Measurements from ENCODE around the gene L1CAM.

Gene L1CAM

GRCh38 chrX:153901753-153902140, 15.8 kb upstream of the L1CAM start:
- DNase-seq, result no peak

- DNase-seq, result peak; percentile 88
These were observed 15.1 kb upstream of the L1CAM start for GRCh38 chrX:153900831-153901752.

GRCh38 chrX:153897899-153898298, 11.9 kb upstream of the L1CAM start:
- peak; percentile 85 for DNase-seq

GRCh38 chrX:153889123-153889522, 3.1 kb upstream of the L1CAM start:
- no peak for DNase-seq

GRCh38 chrX:153888344-153888743, 2.4 kb upstream of the L1CAM start:
- DNase-seq, result no peak

DNA sequence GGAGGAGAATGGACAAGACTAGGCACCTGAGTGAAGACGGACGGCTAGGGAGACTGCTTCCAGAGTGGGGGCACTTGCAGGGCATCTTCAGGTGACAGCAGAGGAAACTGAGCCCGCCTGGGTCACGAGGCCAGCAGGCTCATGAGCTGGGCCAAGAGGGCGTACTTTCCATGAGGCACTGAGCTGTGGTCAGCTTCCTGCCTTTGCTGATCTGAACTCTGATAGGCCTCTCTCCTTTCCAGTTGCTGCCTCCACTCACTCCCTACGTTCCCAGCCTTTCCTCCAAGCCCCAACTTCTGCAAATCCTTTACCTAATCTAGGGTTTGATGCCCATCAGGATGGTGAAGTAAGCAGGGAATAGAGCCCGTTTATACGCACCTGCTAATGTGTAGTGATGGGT, 1.4 kb upstream of the L1CAM start:
- no peak for DNase-seq

DNA sequence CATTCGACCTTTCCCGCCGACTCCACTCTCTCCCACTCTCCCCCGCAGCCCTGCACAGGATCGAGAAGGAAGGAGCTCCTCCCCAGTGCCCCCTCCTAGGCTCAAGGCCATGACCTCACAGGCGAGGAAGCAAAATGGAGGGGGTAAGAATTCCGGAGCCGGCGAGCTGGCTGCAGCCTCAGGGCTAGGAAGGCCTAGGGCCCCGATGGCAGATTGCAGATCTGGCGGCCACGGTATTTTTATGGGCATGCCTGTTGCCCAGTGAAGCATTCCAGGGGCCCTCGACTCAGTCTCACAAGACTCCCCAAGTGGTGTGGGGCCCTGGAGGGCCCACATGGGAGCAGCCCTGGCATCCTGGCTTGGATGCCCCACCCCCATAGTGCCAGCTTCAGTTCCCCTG, 942 bp upstream of the L1CAM start:
- DNase-seq, result no peak

- peak; percentile 49 for DNase-seq
These were observed 675 bp downstream of the L1CAM start for GRCh38 chrX:153885208-153885787.

GRCh38 chrX:153884590-153884989, 1.4 kb downstream of the L1CAM start:
- peak; percentile 74 for DNase-seq

DNA sequence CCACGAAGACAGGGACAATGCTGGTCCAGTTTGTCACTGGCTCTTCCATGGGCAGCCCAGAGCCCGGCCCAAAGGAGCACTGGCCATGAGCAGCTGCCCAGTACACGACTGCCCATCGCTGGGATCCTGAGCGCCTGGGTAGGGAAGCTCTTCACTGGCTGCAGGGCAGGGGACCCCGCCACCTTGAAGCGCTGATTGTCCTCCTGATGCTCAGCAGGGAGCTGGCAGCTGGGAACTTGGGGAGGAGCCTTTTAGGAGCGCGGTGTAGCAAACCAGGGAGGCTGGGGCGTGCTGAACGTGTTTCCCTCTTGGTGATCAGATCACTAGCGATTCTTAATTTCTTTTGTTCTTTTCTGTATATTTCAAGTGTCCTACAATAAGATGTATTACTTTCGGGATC, 1.8 kb downstream of the L1CAM start:
- DNase-seq, result peak; percentile 74

DNA sequence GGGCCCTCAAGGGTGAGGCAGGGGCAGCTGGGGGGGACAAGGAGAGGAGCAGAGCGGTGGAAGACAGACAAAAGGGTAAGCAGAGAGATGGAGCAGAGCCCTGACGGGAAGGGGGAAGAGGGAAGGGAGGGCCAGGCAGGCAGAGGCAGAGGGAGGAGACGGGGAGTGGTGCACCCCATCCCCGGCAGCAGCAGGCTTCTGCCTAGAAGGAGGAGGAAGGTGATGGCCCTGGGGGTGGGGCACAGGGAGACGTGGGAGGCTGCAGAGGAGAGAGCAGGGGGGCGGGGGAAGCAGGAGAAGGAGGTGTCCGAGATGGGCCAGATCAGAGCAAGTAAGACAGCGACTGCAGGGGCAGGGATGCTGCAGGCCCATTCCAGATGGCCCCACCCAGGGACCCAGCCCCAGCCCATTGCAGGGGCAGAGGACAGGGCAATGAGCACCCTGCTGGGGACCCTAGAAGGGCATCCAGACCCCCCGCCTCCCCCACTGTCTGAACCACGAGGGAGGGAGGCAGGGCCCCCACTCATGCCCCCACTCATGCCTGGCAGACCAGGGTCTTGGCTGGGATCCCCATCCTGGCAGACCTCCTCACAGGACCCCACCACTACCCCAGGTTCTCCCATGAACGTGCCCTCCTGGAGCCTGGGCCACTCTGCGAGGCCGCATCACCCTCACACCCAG, 2.7 kb downstream of the L1CAM start:
- no peak for DNase-seq

DNA sequence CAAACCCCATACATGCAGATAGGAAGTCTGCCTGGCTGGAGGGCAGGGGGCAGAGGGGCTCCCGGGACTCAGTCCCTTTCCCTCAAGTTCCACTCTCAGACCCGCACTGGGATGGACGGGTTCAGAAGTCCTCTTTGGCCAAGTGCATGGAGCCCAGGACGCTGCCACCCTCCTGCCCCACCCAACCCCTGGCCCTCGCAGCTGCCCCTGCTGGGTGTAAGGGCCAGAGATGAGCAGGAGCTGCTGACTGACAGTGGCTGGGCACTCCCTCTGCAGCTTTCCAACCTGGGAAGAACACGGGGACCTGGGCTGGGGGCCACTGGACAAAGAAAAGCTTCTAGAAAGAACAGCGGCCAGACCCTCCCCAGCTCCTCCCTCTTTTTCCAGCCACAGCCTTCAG, 3.4 kb downstream of the L1CAM start:
- no peak for DNase-seq

DNA sequence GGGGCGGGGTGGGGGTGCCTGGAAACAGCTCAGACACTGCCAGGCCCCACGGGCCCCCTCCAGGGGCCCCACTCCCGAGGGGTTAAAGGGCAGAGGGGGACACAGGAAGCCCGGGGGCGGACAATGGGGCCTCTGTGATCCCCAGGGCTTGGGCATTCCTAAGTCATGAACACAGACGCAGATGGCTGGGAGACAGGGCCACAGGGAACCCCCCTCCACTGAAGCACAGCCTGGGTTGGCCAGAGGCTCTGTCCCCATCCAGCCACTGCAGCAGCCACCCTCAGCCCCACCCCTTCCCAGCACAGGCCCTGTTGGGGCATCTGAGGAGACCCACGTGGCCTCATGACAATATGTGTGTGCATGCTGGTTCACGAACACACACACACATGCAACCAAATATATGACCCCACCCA, 3.9 kb downstream of the L1CAM start:
- DNase-seq, result no peak

DNA sequence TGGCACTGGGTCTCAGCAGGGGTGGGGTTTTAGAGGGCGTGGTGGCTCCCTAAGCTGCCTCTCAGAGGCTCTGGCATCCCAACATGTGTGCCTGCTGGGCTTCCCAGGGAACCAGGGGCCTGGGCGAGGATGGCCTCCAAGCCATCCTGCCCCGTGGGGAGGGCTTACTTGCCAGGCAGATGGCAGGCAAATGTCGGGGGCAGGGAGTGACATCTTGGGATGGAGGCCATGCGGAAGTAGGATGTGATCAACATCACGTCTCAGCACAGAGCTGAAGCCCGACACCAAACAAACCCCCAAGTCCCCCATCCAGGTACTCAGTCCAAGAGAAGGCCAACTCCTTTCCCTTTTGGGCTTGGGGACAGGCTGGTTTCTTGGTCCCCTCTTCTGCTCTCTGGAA, 4.7 kb downstream of the L1CAM start:
- no peak for DNase-seq

GRCh38 chrX:153880440-153880815, 5.5 kb downstream of the L1CAM start:
- no peak for DNase-seq

DNA sequence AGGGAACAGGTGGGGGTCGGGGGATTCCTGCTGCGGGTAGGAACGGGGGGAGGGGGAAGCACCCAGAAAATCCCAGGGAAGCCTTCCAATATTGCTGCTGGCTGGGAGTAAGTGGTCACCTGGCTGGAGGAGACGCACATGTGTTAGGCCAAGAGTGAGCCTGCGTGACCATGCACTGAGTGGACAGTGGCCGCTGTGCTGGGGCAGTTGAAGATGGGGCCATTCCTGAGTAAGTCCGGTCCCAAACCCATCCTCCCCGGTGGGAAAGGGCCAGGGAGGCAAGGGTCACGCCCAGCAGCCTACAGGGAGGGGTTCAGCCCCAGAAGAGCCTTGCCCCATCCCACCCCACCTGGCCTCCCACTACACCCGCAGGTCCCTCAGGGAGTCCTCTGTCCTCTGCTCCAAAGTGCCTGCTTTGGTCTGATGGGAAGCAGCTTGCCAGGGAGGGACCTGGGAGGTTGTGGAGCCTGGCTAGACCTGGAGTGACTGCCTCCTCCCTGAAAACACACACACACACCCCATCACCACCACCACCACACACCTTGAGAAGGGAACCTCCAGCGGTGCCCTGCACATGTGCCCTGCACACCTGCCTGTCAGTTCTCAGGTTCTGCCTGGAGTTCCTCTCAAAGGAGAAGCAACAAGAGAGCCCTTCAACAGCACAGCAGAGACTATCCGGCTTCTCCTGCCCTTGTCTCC, 6.1 kb downstream of the L1CAM start:
- peak; percentile 36 for DNase-seq

DNA sequence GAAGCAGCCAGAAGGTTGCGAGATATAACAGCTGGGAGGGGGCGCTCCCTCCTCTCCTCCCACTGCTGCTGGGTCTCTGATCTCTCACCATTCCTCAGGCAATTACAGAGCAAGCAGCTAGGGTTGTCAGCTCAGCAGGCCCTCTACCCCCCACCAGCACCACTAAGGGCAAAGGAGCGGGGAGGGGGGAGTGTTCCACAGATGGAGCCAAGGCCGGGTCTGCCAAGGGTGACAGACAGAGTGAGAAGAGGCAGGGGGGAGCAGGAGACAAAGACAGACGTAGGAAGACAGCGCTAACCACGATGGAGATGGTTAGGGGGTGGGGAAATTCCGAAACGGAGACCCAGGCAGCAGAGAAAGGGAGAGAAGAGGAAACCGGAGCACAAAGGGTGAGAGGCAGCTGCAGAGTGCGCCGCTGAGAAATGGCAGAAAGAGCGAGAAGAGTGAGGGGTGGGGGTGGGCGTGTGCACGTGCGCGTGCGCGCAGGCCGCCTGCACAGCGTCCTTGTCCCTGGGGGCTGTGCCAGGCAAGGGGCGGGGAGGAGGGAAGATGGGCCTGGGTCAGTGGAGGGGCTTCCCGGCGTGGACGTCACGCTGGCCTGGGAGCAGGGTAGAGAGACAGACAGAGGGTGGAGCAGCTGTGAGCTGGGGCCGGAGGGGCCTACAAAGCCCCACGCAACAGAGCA, 6.9 kb downstream of the L1CAM start:
- DNase-seq, result peak; percentile 88

DNA sequence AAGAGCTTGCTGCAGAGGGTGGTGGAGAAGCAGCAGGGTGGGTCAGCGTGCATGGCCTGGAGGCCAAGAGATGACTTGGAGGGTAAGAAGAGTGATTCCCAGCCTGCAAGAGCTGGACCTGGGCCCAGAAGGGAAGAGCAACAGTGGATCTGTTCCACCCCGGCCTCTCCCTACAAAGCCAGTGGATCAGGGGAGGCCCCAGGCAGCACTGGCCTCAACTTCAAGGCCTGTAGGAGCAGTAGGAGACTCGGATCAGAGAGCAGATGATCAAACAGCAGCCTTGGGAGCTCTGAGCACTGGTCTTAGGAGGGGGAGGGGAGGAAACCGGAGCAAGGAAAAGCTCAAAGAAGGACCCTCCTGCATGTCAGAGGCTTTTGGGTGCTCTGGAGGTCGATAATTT, 7.6 kb downstream of the L1CAM start:
- no peak for DNase-seq

- DNase-seq, result no peak
These were observed 8.3 kb downstream of the L1CAM start for GRCh38 chrX:153877571-153878261.

DNA sequence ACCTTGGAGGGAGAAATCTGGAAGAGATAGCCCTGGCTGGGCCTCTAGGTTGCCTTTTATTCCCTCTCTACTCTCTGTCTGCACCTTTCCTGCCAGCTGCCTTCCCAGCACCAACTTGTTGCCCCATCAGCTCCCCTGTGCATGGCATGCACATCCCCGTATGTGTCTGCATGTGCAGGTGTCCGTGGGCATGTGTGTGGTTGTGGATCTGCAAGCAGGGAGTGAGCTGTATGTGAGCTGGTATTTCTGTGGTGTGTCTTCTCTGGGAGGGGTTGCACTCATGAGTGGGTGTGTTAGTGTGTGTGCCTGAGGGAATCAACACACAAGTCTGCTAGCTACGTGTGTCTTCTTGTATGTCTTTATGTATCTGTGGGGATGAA, 9.9 kb downstream of the L1CAM start:
- DNase-seq, result no peak

DNA sequence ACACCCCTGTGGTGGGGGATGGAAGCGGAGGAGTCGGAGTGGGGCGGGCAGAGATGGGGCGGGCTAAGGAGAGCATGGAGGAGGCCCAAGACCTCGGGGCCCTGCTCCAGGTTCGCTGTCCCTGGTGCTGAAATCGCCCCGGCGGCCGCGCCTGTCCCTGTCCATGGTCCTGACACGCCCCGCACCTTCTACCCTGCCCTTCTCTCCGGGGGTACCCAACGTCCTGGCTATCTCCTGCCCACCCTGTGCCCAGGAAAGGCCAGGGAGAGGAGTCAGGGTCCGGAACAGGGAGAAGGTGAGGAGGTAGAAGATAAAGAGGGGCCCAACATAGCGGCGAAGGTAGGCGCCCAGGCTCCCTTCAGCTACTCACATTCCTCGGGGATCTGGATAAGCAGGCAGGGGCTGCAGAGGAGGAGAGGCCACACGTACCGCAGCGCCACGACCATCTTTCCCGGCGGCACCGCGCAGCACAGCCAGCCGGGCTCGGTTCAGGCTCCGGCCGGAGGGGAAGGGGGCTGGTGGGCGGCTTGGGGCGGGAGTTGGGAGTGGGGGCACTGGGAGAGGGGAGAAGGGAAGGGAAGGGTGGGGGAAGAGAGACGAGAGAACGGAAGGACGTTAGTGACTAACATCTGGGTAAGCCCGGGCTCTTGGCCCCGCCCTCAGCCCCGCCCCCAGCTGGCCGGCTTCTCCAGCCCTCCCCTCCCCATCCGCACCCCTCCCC, 10.4 kb downstream of the L1CAM start:
- DNase-seq, result no peak
